Right lung (tissue), 5 donors: ENCODE data around the gene IRF2BP1. TPM values are rescaled to one million over a fixed set of nuclear protein-coding genes. Genes with fewer than 3 reads are reported as not detected.
"Not testable (repeated sequence)": the region's sequence is repeated elsewhere in the genome, so short reads cannot be mapped to it uniquely, and the experiment has no call there.

ENCODE experiments used
- DNase-seq, 2 donors: peaks; one replicate each; pipeline ENCODE4 v3.0.0-alpha.2; 2013
- polyA plus RNA-seq, 5 donors: library from polyadenylated mRNA; unstranded; fragments of 120-200 nt; gene quantifications; one replicate each; pipeline versions ENCODE4 v1.2.1 to v1.2.3, GENCODE V29; 2013; ENCODE audit warnings: inconsistent platforms in 1 of 5, low replicate concordance in 1 of 5; ENCODE audit not compliant: insufficient read length in 5 of 5, insufficient read depth in 1 of 5

Gene IRF2BP1
- polyA plus RNA-seq, 5 donors, result 12.1 to 33.4 (median 15.8) TPM

GRCh38 chr19:45882652-45883585 lies 3.0 kb downstream of the IRF2BP1 start:
- peak in 1 of 2 donors; percentile 78 for DNase-seq

- DNase-seq, result no peak
Measured at GRCh38 chr19:45881909-45882528, 3.9 kb downstream of the IRF2BP1 start.

GRCh38 chr19:45881082-45881908 lies 4.6 kb downstream of the IRF2BP1 start:
- no peak for DNase-seq

- no peak for DNase-seq
Measured at GRCh38 chr19:45879971-45880370, 6.0 kb downstream of the IRF2BP1 start.

GRCh38 chr19:45879055-45879454 lies 6.9 kb downstream of the IRF2BP1 start:
- DNase-seq, result no peak

GRCh38 chr19:45878043-45878794 lies 7.7 kb downstream of the IRF2BP1 start:
- no peak for DNase-seq

- no peak for DNase-seq
Measured at GRCh38 chr19:45876411-45877197, 9.3 kb downstream of the IRF2BP1 start.

- no peak for DNase-seq
Measured at GRCh38 chr19:45876161-45876410, 9.9 kb downstream of the IRF2BP1 start.

- no peak for DNase-seq
Measured at GRCh38 chr19:45874620-45874966, 11.3 kb downstream of the IRF2BP1 start.

- DNase-seq, result no peak
Measured at GRCh38 chr19:45873219-45873772, 12.6 kb downstream of the IRF2BP1 start.

- DNase-seq, result no peak
Measured at GRCh38 chr19:45872095-45872919, 13.6 kb downstream of the IRF2BP1 start.

GRCh38 chr19:45870798-45871197 lies 15.1 kb downstream of the IRF2BP1 start:
- DNase-seq, result no peak

- not testable (repeated sequence) for DNase-seq
Measured at GRCh38 chr19:45867241-45867640, 18.7 kb downstream of the IRF2BP1 start.

GRCh38 chr19:45866400-45867176 lies 19.4 kb downstream of the IRF2BP1 start:
- no peak for DNase-seq

GRCh38 chr19:45865269-45865948 lies 20.5 kb downstream of the IRF2BP1 start:
- no peak for DNase-seq

GRCh38 chr19:45864629-45865082 lies 21.3 kb downstream of the IRF2BP1 start:
- no peak for DNase-seq

GRCh38 chr19:45863840-45864628 lies 21.9 kb downstream of the IRF2BP1 start, which contains the start of gene FOXA3:
Gene FOXA3, plus strand, starts transcription at chr19:45864326. Its CDS starts 131 bp downstream, at chr19:45864457.
- no peak for DNase-seq
